ENCODE measurements around the gene CFAP251.

GRCh38 chr12:121964813-121965643 lies 46.6 kb downstream of the CFAP251 start:
- no peak for TF ChIP-seq CTCF (IDR thresholded peaks at IDR 0.05)
- TF ChIP-seq POLR2A (IDR thresholded peaks at IDR 0.05), result no peak

Measured in lower leg skin (tissue), 3 donors.